Tibial artery (tissue), 4 donors: ENCODE results near the gene KRTAP10-2.
"Not testable (repeated sequence)": the region's sequence is repeated elsewhere in the genome, so short reads cannot be mapped to it uniquely, and the experiment has no call there.

Source experiments
- DNase-seq, 2 donors: peaks; one replicate each; pipeline ENCODE4 v3.0.0-alpha.2; 2019
- H3K27ac ChIP-seq, 2 donors: fragments of 200-600 bp; sonication (generic) in 1 of 2; 1 replicate in 1 of 2; 2 replicates in 1 of 2; pipeline ENCODE4 v1.5.1; 2018 to 2019; ENCODE audit warnings: mild to moderate bottlenecking in 1 of 2
- H3K27me3 ChIP-seq, 2 donors: fragments of 200-600 bp; sonication (generic) in 1 of 2; one replicate each; pipeline versions ENCODE4 v1.5.1 to v1.6.0; 2016 to 2019
- H3K36me3 ChIP-seq, 3 donors: fragments of 200-600 bp; sonication (generic) in 2 of 3; one replicate each; pipeline ENCODE4 v1.5.1; 2016 to 2019; ENCODE audit warnings: mild to moderate bottlenecking in 2 of 3
- H3K4me1 ChIP-seq, 4 donors: fragments of 200-600 bp; sonication (generic) in 2 of 4; 1 replicate in 3 of 4; 2 replicates in 1 of 4; pipeline ENCODE4 v1.5.1; 2016 to 2019
- H3K4me3 ChIP-seq, 2 donors: fragments of 200-600 bp; sonication (generic) in 1 of 2; 1 replicate in 1 of 2; 2 replicates in 1 of 2; pipeline ENCODE4 v1.5.1; 2018 to 2019; ENCODE audit warnings: mild to moderate bottlenecking in 2 of 2
- H3K9me3 ChIP-seq, 3 donors: fragments of 200-600 bp; sonication (generic) in 1 of 3; one replicate each; pipeline ENCODE4 v1.5.1; 2016 to 2019
- CTCF ChIP-seq, 2 experiments: fragments of 200-600 bp in 1 of 2; fragments of 450-650 bp in 1 of 2; IDR thresholded peaks; one replicate each; pipeline ENCODE4 v1.5.1; 2017 to 2019; ENCODE audit warnings: antibody characterized with exemption in 2 of 2, mild to moderate bottlenecking in 1 of 2, moderate library complexity in 1 of 2
- intact Hi-C: fragments of 100-400 bp; cut with DNase I; formaldehyde crosslinking; loops from one replicate; pipeline ENCODE4 v1.15.0; 2023; ENCODE audit warnings: low total_unique reads

Gene KRTAP10-2

GRCh38 chr21:44558695-44559094, 7.4 kb upstream of the KRTAP10-2 start, which contains the start of gene KRTAP10-3:
TSS of gene KRTAP10-3 (minus strand) at chr21:44558795. CDS start at chr21:44558715, 80 bp downstream.
- Histone ChIP-seq H3K36me3 (no peaks in the 10 kb centered on the region), H3K9me3 (peaks cover 0 to 7% (median 3%) of the 10 kb centered on the region in 3 donors), H3K4me3 (no peak within 1 kb of the TSS), H3K27me3 (peaks cover 0 to 32% of the 10 kb centered on the region in 2 donors), H3K27ac (no peak within 1 kb of the TSS), H3K4me1 (no peaks in the 10 kb centered on the region)
- no peak for DNase-seq
- intact Hi-C loops: no loop called here
- no peak for TF ChIP-seq CTCF (IDR thresholded peaks at IDR 0.05)

DNA sequence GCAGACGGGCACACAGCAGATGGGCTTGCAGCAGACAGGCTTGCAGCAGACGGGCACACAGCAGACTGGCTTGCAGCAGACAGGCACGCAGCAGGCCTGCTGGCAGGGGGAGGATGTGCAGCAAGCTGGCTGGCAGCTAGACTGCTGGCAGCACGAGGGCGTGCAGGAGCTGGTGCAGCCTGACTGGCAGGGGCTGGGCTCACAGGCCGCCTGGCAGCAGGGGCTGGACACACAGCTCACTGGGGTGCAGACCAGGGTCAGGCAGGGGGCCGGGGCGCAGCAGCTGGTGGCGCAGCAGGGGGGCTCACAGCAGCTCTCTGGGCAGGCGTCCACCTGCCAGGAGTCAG, 7.0 kb upstream of the KRTAP10-2 start:
- H3K9me3 ChIP-seq, intact Hi-C loops, H3K4me1 ChIP-seq, H3K36me3 ChIP-seq, H3K27ac ChIP-seq, H3K4me3 ChIP-seq: not testable (repeated sequence)
- H3K27me3 ChIP-seq: peaks cover 0 to 32% of the 10 kb centered on the region in 2 donors
- peak in 1 of 2 donors; percentile 39 for DNase-seq

DNA sequence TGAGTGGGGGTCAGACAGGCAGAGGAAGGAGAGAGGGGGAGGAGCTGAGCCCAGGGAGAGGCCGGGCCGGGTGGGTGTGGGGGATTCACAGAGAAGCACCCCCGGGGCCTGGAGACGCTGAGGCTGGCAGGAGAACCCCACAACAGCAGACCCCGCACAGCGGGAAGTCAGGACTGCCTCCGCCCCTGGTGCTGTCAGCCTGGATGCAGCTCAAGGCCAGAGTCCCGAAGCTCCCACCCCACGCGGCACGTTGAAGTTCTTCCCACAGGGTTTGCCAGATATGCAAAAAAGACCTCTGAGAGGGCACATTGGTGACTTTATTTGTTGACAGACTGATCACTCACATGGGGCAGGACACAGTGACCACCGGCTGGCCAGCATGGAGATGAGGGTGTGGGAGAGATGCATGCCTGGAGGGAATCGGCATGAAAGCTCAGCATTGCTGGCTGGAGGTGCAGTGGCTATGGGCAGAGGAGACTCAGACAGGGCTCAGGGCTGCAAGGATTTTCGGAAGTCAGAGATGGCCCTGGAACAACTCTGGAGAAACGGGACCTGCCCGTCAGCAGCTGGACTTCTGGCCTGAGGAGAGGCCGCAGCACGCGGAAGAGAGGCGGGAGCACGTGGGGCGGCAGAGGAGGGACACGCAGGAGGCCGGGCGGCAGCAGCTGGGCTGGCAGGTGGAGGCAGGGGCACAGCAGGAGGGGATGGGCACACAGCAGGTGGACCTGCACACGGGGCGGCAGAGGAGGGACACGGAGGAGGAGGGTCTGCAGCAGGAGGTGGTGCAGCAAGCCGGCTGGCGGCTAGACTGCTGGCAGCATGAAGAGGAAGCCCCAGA, 6.4 kb upstream of the KRTAP10-2 start:
- Histone ChIP-seq H3K36me3 (no peaks in the 10 kb centered on the region), H3K9me3 (peaks cover 0 to 7% (median 3%) of the 10 kb centered on the region in 3 donors), H3K27ac (no peak overlapping the region), H3K4me3 (no peak overlapping the region), H3K27me3 (peaks cover 0 to 32% of the 10 kb centered on the region in 2 donors), H3K4me1 (no peaks in the 10 kb centered on the region)
- no peak for TF ChIP-seq CTCF (IDR thresholded peaks at IDR 0.05)
- intact Hi-C loops: no loop called here
- DNase-seq: peak in 1 of 2 donors; percentile 40

GRCh38 chr21:44556879-44557278, 5.6 kb upstream of the KRTAP10-2 start:
- Histone ChIP-seq H3K36me3 (no peaks in the 10 kb centered on the region), H3K4me3 (no peak overlapping the region), H3K4me1 (no peaks in the 10 kb centered on the region), H3K27ac (no peak overlapping the region), H3K9me3 (peaks cover 0 to 7% (median 3%) of the 10 kb centered on the region in 3 donors), H3K27me3 (peaks cover 0 to 36% of the 10 kb centered on the region in 2 donors)
- no peak for DNase-seq
- intact Hi-C loops: no loop called here
- TF ChIP-seq CTCF (IDR thresholded peaks at IDR 0.05): no peak

GRCh38 chr21:44555200-44555875, 4.0 kb upstream of the KRTAP10-2 start:
- Histone ChIP-seq H3K36me3 (no peaks in the 10 kb centered on the region), H3K27ac (no peak overlapping the region), H3K4me1 (no peaks in the 10 kb centered on the region), H3K27me3 (peaks cover 0 to 50% of the 10 kb centered on the region in 2 donors), H3K4me3 (no peak overlapping the region), H3K9me3 (peaks cover 0 to 7% (median 3%) of the 10 kb centered on the region in 3 donors)
- DNase-seq: no peak
- no peak for TF ChIP-seq CTCF (IDR thresholded peaks at IDR 0.05)
- intact Hi-C loops: no loop called here

GRCh38 chr21:44552681-44553080, 1.4 kb upstream of the KRTAP10-2 start:
- Histone ChIP-seq H3K4me3 (no peak overlapping the region), H3K4me1 (no peaks in the 10 kb centered on the region), H3K27me3 (peaks cover 0 to 58% of the 10 kb centered on the region in 2 donors), H3K9me3 (peaks cover 0 to 7% (median 3%) of the 10 kb centered on the region in 3 donors), H3K36me3 (no peaks in the 10 kb centered on the region), H3K27ac (no peak overlapping the region)
- TF ChIP-seq CTCF (IDR thresholded peaks at IDR 0.05): no peak
- intact Hi-C loops: no loop called here
- no peak for DNase-seq
